Measurements from ENCODE around the gene COX6A2. TPM values are rescaled to one million over a fixed set of nuclear protein-coding genes. Genes with fewer than 3 reads are reported as not detected.

Gene COX6A2
- total RNA-seq, 1 donor from 2014 or later = not detected

Other genes starting within 250 kb of the COX6A2 start
- 66.1 and 107 TPM in 2 replicates for gene FUS, start 248.2 kb downstream of the COX6A2 start, total RNA-seq
- gene PYCARD, start 225.6 kb downstream of the COX6A2 start, total RNA-seq = 32.2 and 33.1 TPM in 2 replicates
- gene TRIM72, start 214.2 kb downstream of the COX6A2 start, total RNA-seq = not detected in 2 replicates
- not detected in 2 replicates for gene PYDC1, start 211.2 kb downstream of the COX6A2 start, total RNA-seq
- gene ITGAM, start 168.4 kb downstream of the COX6A2 start, total RNA-seq = 0.10 and 0.12 TPM in 2 replicates
- 0.23 and 0.63 TPM in 2 replicates for gene ITGAX, start 73.2 kb downstream of the COX6A2 start, total RNA-seq
- gene ITGAD, start 35.0 kb downstream of the COX6A2 start, total RNA-seq = not detected in 2 replicates
- gene ZNF843, start 14.4 kb upstream of the COX6A2 start, total RNA-seq = 0.05 and 1.7 TPM in 2 replicates
- gene ARMC5, start 31.1 kb upstream of the COX6A2 start, total RNA-seq = 20.1 and 21.4 TPM in 2 replicates
- gene TGFB1I1, start 43.8 kb upstream of the COX6A2 start, total RNA-seq = 136 and 143 TPM in 2 replicates
- gene SLC5A2, start 54.8 kb upstream of the COX6A2 start, total RNA-seq = not detected in 2 replicates
- gene RUSF1, start 80.0 kb upstream of the COX6A2 start, total RNA-seq = 38.2 and 62.0 TPM in 2 replicates
- not detected in 2 replicates for gene AHSP, start 99.5 kb upstream of the COX6A2 start, total RNA-seq

Measured in glomerular endothelial cell (primary cell).